Measurements from ENCODE around the gene ELF1.

ELF1 gene

GRCh38 chr13:40983725-40984667, 35.1 kb downstream of the ELF1 start:
- H4K91ac ChIP-seq (ENCODE audit: low read depth, low read length, poor library complexity), result no peak overlapping the region
- no peak overlapping the region for H2AFZ ChIP-seq (ENCODE audit: low read length)
- H3K27ac ChIP-seq (replicated peaks; ENCODE audit: low read length), result no peak overlapping the region
- no peaks in the 10 kb centered on the region for H3K79me1 ChIP-seq (ENCODE audit: low read depth, low read length)
- no peak overlapping the region for H2BK120ac ChIP-seq (ENCODE audit: low read depth, low read length)
- H3K27me3 ChIP-seq (ENCODE audit: control insufficient read depth in 3 of 3, insufficient read depth in 3 of 3, low read depth in 1 of 3, low read length in 3 of 3), result no peaks in the 10 kb centered on the region
- no peak overlapping the region for H2BK12ac ChIP-seq (ENCODE audit: low read length)
- H2AK5ac ChIP-seq (ENCODE audit: low read depth, low read length), result no peak overlapping the region
- H4K8ac ChIP-seq (ENCODE audit: low read depth, low read length), result no peak overlapping the region
- H2BK5ac ChIP-seq (ENCODE audit: low read length), result no peak overlapping the region
- DNase-seq (ENCODE audit: low spot score), result no peak
- no peak overlapping the region for H3K4me3 ChIP-seq (ENCODE audit: low read length in 2 of 2)
- no peak overlapping the region for H3K23ac ChIP-seq (ENCODE audit: low read depth, low read length, poor library complexity)
- H3K4me2 ChIP-seq (ENCODE audit: insufficient read depth, low read length, poor library complexity, severe bottlenecking), result no peak overlapping the region
- no peak overlapping the region for H3K9ac ChIP-seq (ENCODE audit: low read depth, low read length, poor library complexity)
- no peak overlapping the region for H2BK15ac ChIP-seq (ENCODE audit: low read length)
- H3K4me1 ChIP-seq (ENCODE audit: control insufficient read depth in 2 of 2, insufficient read depth in 1 of 2, low read depth in 1 of 2, low read length in 2 of 2), result no peaks in the 10 kb centered on the region
- H3K9me3 ChIP-seq (replicated peaks in 1 of 2; ENCODE audit: control insufficient read depth in 2 of 2, insufficient read depth in 1 of 2, low read depth in 1 of 2, low read length in 2 of 2), result no peaks in the 10 kb centered on the region
- H3K18ac ChIP-seq (ENCODE audit: low read length), result no peak overlapping the region
- WGBS, 2 donors (ENCODE audit: extremely low coverage in 2 of 2, insufficient read length in 2 of 2, insufficient replicate concordance in 1 of 2), result no CpG with 5 or more reads among the region's 4 CpGs
- no peak overlapping the region for H3K4ac ChIP-seq (ENCODE audit: low read length)
- no peak overlapping the region for H3K14ac ChIP-seq (ENCODE audit: low read length)
- H3K36me3 ChIP-seq (replicated peaks in 1 of 2; ENCODE audit: control insufficient read depth in 2 of 2, insufficient read depth in 2 of 2, low read length in 2 of 2), result no peaks in the 10 kb centered on the region

GRCh38 chr13:40983259-40983658, 35.9 kb downstream of the ELF1 start:
- no peak overlapping the region for H2BK120ac ChIP-seq (ENCODE audit: low read depth, low read length)
- no peak overlapping the region for H2BK5ac ChIP-seq (ENCODE audit: low read length)
- H3K4ac ChIP-seq (ENCODE audit: low read length), result no peak overlapping the region
- H3K9me3 ChIP-seq (replicated peaks in 1 of 2; ENCODE audit: control insufficient read depth in 2 of 2, insufficient read depth in 1 of 2, low read depth in 1 of 2, low read length in 2 of 2), result no peaks in the 10 kb centered on the region
- no peaks in the 10 kb centered on the region for H3K79me1 ChIP-seq (ENCODE audit: low read depth, low read length)
- DNase-seq (ENCODE audit: low spot score), result no peak
- H4K8ac ChIP-seq (ENCODE audit: low read depth, low read length), result no peak overlapping the region
- no peaks in the 10 kb centered on the region for H3K27me3 ChIP-seq (ENCODE audit: control insufficient read depth in 3 of 3, insufficient read depth in 3 of 3, low read depth in 1 of 3, low read length in 3 of 3)
- H3K27ac ChIP-seq (replicated peaks; ENCODE audit: low read length), result no peak overlapping the region
- no peak overlapping the region for H3K4me2 ChIP-seq (ENCODE audit: insufficient read depth, low read length, poor library complexity, severe bottlenecking)
- no peak overlapping the region for H2AK5ac ChIP-seq (ENCODE audit: low read depth, low read length)
- H3K18ac ChIP-seq (ENCODE audit: low read length), result no peak overlapping the region
- H3K23ac ChIP-seq (ENCODE audit: low read depth, low read length, poor library complexity), result no peak overlapping the region
- WGBS, 2 donors (ENCODE audit: extremely low coverage in 2 of 2, insufficient read length in 2 of 2, insufficient replicate concordance in 1 of 2), result no CpG with 5 or more reads among the region's 2 CpGs
- no peak overlapping the region for H3K14ac ChIP-seq (ENCODE audit: low read length)
- H2BK15ac ChIP-seq (ENCODE audit: low read length), result no peak overlapping the region
- no peak overlapping the region for H3K4me3 ChIP-seq (ENCODE audit: low read length in 2 of 2)
- H3K9ac ChIP-seq (ENCODE audit: low read depth, low read length, poor library complexity), result no peak overlapping the region
- no peaks in the 10 kb centered on the region for H3K36me3 ChIP-seq (replicated peaks in 1 of 2; ENCODE audit: control insufficient read depth in 2 of 2, insufficient read depth in 2 of 2, low read length in 2 of 2)
- no peaks in the 10 kb centered on the region for H3K4me1 ChIP-seq (ENCODE audit: control insufficient read depth in 2 of 2, insufficient read depth in 1 of 2, low read depth in 1 of 2, low read length in 2 of 2)
- no peak overlapping the region for H4K91ac ChIP-seq (ENCODE audit: low read depth, low read length, poor library complexity)
- H2AFZ ChIP-seq (ENCODE audit: low read length), result no peak overlapping the region
- no peak overlapping the region for H2BK12ac ChIP-seq (ENCODE audit: low read length)

- no CpG with 5 or more reads among the region's 3 CpGs for WGBS, 2 donors (ENCODE audit: extremely low coverage in 2 of 2, insufficient read length in 2 of 2, insufficient replicate concordance in 1 of 2)
- no peak overlapping the region for H3K23ac ChIP-seq (ENCODE audit: low read depth, low read length, poor library complexity)
Measured at GRCh38 chr13:40982772-40983171, 36.3 kb downstream of the ELF1 start.

GRCh38 chr13:40981949-40982348, 37.2 kb downstream of the ELF1 start:
- Histone ChIP-seq H3K23ac (ENCODE audit: low read depth, low read length, poor library complexity) (no peak overlapping the region), H3K27me3 (ENCODE audit: control insufficient read depth in 3 of 3, insufficient read depth in 3 of 3, low read depth in 1 of 3, low read length in 3 of 3) (no peaks in the 10 kb centered on the region), H3K79me1 (ENCODE audit: low read depth, low read length) (no peaks in the 10 kb centered on the region), H3K14ac (ENCODE audit: low read length) (no peak overlapping the region), H4K91ac (ENCODE audit: low read depth, low read length, poor library complexity) (no peak overlapping the region), H4K8ac (ENCODE audit: low read depth, low read length) (no peak overlapping the region), H2BK15ac (ENCODE audit: low read length) (no peak overlapping the region), H3K18ac (ENCODE audit: low read length) (no peak overlapping the region), H3K4ac (ENCODE audit: low read length) (no peak overlapping the region), H3K27ac (replicated peaks; ENCODE audit: low read length) (no peak overlapping the region), H3K9ac (ENCODE audit: low read depth, low read length, poor library complexity) (no peak overlapping the region), H3K4me3 (ENCODE audit: low read length in 2 of 2) (no peak overlapping the region), H2BK5ac (ENCODE audit: low read length) (no peak overlapping the region), H2AK5ac (ENCODE audit: low read depth, low read length) (no peak overlapping the region), H2AFZ (ENCODE audit: low read length) (no peak overlapping the region), H3K4me1 (ENCODE audit: control insufficient read depth in 2 of 2, insufficient read depth in 1 of 2, low read depth in 1 of 2, low read length in 2 of 2) (no peaks in the 10 kb centered on the region), H2BK120ac (ENCODE audit: low read depth, low read length) (no peak overlapping the region), H3K36me3 (replicated peaks in 1 of 2; ENCODE audit: control insufficient read depth in 2 of 2, insufficient read depth in 2 of 2, low read length in 2 of 2) (no peaks in the 10 kb centered on the region), H2BK12ac (ENCODE audit: low read length) (no peak overlapping the region), H3K4me2 (ENCODE audit: insufficient read depth, low read length, poor library complexity, severe bottlenecking) (no peak overlapping the region), H3K9me3 (replicated peaks in 1 of 2; ENCODE audit: control insufficient read depth in 2 of 2, insufficient read depth in 1 of 2, low read depth in 1 of 2, low read length in 2 of 2) (no peaks in the 10 kb centered on the region)
- DNase-seq (ENCODE audit: low spot score), result no peak
- no CpG with 5 or more reads among the region's 4 CpGs for WGBS, 2 donors (ENCODE audit: extremely low coverage in 2 of 2, insufficient read length in 2 of 2, insufficient replicate concordance in 1 of 2)

More at GRCh38 chr13:40982772-40983171, 36.3 kb downstream of the ELF1 start:
- H3K27me3 ChIP-seq (ENCODE audit: control insufficient read depth in 3 of 3, insufficient read depth in 3 of 3, low read depth in 1 of 3, low read length in 3 of 3), result no peaks in the 10 kb centered on the region
- H3K36me3 ChIP-seq (replicated peaks in 1 of 2; ENCODE audit: control insufficient read depth in 2 of 2, insufficient read depth in 2 of 2, low read length in 2 of 2), result no peaks in the 10 kb centered on the region
- H3K79me1 ChIP-seq (ENCODE audit: low read depth, low read length), result no peaks in the 10 kb centered on the region
- no peak overlapping the region for H3K18ac ChIP-seq (ENCODE audit: low read length)
- DNase-seq (ENCODE audit: low spot score), result no peak
- no peak overlapping the region for H4K91ac ChIP-seq (ENCODE audit: low read depth, low read length, poor library complexity)
- H3K4me2 ChIP-seq (ENCODE audit: insufficient read depth, low read length, poor library complexity, severe bottlenecking), result no peak overlapping the region
- H2AK5ac ChIP-seq (ENCODE audit: low read depth, low read length), result no peak overlapping the region
- no peak overlapping the region for H3K14ac ChIP-seq (ENCODE audit: low read length)
- H4K8ac ChIP-seq (ENCODE audit: low read depth, low read length), result no peak overlapping the region
- no peak overlapping the region for H2BK5ac ChIP-seq (ENCODE audit: low read length)
- no peak overlapping the region for H2BK12ac ChIP-seq (ENCODE audit: low read length)
- H3K9ac ChIP-seq (ENCODE audit: low read depth, low read length, poor library complexity), result no peak overlapping the region
- peak overlapping the region; percentile 19 for H2AFZ ChIP-seq (ENCODE audit: low read length)
- no peak overlapping the region for H3K4me3 ChIP-seq (ENCODE audit: low read length in 2 of 2)
- no peak overlapping the region for H3K4ac ChIP-seq (ENCODE audit: low read length)
- no peak overlapping the region for H2BK15ac ChIP-seq (ENCODE audit: low read length)
- H3K27ac ChIP-seq (replicated peaks; ENCODE audit: low read length), result no peak overlapping the region
- H3K4me1 ChIP-seq (ENCODE audit: control insufficient read depth in 2 of 2, insufficient read depth in 1 of 2, low read depth in 1 of 2, low read length in 2 of 2), result no peaks in the 10 kb centered on the region
- H2BK120ac ChIP-seq (ENCODE audit: low read depth, low read length), result no peak overlapping the region
- no peaks in the 10 kb centered on the region for H3K9me3 ChIP-seq (replicated peaks in 1 of 2; ENCODE audit: control insufficient read depth in 2 of 2, insufficient read depth in 1 of 2, low read depth in 1 of 2, low read length in 2 of 2)

Measured in neuronal stem cell (in vitro differentiated cells).